K562 (cell line): Measurements from ENCODE around the gene HSD3B7. TPM values are rescaled to one million over a fixed set of nuclear protein-coding genes. Genes with fewer than 3 reads are reported as not detected.

ENCODE experiments used
- ARID4B ChIP-seq: sonication (generic); formaldehyde crosslinking; IDR thresholded peaks from 2 replicates; pipeline ENCODE4 v1.8.0; 2022; ENCODE audit warnings: mild to moderate bottlenecking, missing genetic modification reagents
- MGA ChIP-seq: fragments of 450-650 bp; IDR thresholded peaks from 2 replicates; pipeline ENCODE4 v1.6.1; 2016; ENCODE audit warnings: mild to moderate bottlenecking, moderate library complexity
- RBM25 ChIP-seq: fragments of 200-400 bp; formaldehyde crosslinking; IDR thresholded peaks from 2 replicates; pipeline ENCODE4 v1.6.1; 2018; ENCODE audit warnings: low read length, low read depth, moderate library complexity; ENCODE audit not compliant: severe bottlenecking
- SIX5 ChIP-seq, 2 experiments: IDR thresholded peaks; 2 replicates each; pipeline ENCODE4 v1.6.1; 2011; ENCODE audit warnings: low read length in 2 of 2, borderline replicate concordance in 1 of 2, low read depth in 1 of 2, mild to moderate bottlenecking in 1 of 2, moderate library complexity in 1 of 2; ENCODE audit not compliant: insufficient read depth in 1 of 2
- SMARCA4 ChIP-seq: fragments of 450-650 bp; IDR thresholded peaks from 2 replicates; pipeline ENCODE4 v1.6.1; 2016
- STAT6 ChIP-seq: sonication (generic); formaldehyde crosslinking; IDR thresholded peaks from 2 replicates; pipeline ENCODE4 v1.8.1; 2023; ENCODE audit warnings: mild to moderate bottlenecking, missing genetic modification reagents
- polyA plus RNA-seq, 8 experiments: library from polyadenylated mRNA; depleted of rRNA in 4 of 8; stranded (reverse) in 5 of 8; unstranded in 3 of 8; fragments of >200 nt; fragmentation: Nextera tagmentation in 2 of 8; fragmentation: Illumina TruSeq in 1 of 8; extraction: Ambion mirVana in 2 of 8; extraction: Trizol in 1 of 8; gene quantifications; 2 replicates each; pipeline versions ENCODE4 v1.2.1 to v1.2.3, GENCODE V29; 2011 to 2014; ENCODE audit warnings: inconsistent platforms in 1 of 8, missing spikeins in 1 of 8
- total RNA-seq, 7 experiments: library from RNA; depleted of rRNA in 6 of 7; stranded (reverse); fragments of >200 nt in 6 of 7; fragmentation: Illumina TruSeq in 2 of 7; extraction: Trizol in 2 of 7; gene quantifications; 2 replicates each; pipeline versions ENCODE4 v1.2.1 to v1.2.3, GENCODE V29; 2011 to 2021; ENCODE audit warnings: low replicate concordance in 1 of 7

Gene HSD3B7
- total and polyA plus RNA-seq, 9 of the 15 experiments (the other 6 are each of a cell fraction or from before 2014, with no cell fraction given) = 5.4 to 49.1 (median 23.0) TPM

GRCh38 chr16:31031276-31031675, 46.3 kb downstream of the HSD3B7 start (continued):
- no peak for TF ChIP-seq MGA
- no peak for TF ChIP-seq ARID4B
- TF ChIP-seq SIX5 (IDR thresholded peaks at IDR 0.05; ENCODE audit: borderline replicate concordance in 1 of 2, insufficient read depth in 1 of 2, low read depth in 1 of 2, low read length in 2 of 2) = no peak
- TF ChIP-seq SMARCA4 = no peak
- no peak for TF ChIP-seq RBM25
- TF ChIP-seq STAT6 (CRISPR knock-in tag) = no peak
